Fibroblast of pulmonary artery (primary cell): ENCODE measurements around the gene REEP2.
"Not testable (repeated sequence)": the region's sequence is repeated elsewhere in the genome, so short reads cannot be mapped to it uniquely, and the experiment has no call there.

Source experiments
- DNase-seq: peaks from one replicate; pipeline ENCODE4 v3.0.0-alpha.2; 2010; ENCODE audit warnings: low read depth
- H3K4me3 ChIP-seq: replicated peaks from 2 replicates; pipeline ENCODE4 v1.5.1; 2011; ENCODE audit warnings: low read depth, mild to moderate bottlenecking, control low read depth, low read length, moderate library complexity
- TF ChIP-seq, protein P1 (sequence below): IDR thresholded peaks from 2 replicates; pipeline ENCODE4 v1.5.1; 2011; ENCODE audit warnings: mild to moderate bottlenecking, control low read depth, low read length, inconsistent platforms; ENCODE audit errors: missing control alignments

The REEP2 gene, protein sequence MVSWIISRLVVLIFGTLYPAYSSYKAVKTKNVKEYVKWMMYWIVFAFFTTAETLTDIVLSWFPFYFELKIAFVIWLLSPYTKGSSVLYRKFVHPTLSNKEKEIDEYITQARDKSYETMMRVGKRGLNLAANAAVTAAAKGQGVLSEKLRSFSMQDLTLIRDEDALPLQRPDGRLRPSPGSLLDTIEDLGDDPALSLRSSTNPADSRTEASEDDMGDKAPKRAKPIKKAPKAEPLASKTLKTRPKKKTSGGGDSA

DNA sequence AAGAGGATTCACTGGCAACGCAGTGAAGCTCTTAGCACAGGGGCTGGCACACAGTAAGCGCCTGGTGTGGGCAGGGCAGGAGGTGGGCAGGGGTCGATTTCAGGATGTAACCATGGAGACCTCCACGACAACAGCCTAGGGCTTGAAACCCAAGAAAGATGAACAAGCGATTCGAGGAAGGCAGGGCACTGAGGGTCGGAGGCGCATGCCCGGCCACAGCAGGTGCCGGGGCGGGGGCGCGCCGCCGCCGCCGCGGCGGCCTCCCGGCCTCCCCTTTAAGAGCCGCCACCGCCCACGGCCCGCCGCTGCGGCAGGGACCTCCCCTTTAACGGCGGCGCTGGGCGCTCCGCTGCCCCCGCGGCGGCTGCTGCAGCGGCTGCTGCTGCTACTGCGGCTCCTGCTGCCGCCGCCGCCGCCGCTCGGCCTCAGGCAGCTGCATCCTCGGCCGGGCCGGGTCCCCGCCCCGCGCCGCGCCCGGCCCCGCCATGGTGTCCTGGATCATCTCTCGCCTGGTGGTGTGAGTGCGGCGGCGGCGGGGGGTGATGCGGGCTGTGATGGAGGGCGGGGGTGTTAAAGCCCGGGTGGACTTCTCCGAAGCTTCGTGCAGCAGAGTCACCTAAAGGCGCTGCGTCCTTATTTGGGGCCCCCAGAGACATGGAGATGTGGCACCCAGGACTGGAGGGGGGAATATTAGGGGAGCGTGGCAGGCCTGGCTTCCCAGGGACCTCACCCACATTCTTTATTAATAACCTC is at the start of gene REEP2:
Gene REEP2 (plus strand): TSS at position 334 of the 753 bp plus-strand sequence. CDS start 152 bp downstream, at position 486.
- peak within 1 kb of the TSS; percentile 52 for H3K4me3 ChIP-seq
- TF ChIP-seq, protein P1, sequence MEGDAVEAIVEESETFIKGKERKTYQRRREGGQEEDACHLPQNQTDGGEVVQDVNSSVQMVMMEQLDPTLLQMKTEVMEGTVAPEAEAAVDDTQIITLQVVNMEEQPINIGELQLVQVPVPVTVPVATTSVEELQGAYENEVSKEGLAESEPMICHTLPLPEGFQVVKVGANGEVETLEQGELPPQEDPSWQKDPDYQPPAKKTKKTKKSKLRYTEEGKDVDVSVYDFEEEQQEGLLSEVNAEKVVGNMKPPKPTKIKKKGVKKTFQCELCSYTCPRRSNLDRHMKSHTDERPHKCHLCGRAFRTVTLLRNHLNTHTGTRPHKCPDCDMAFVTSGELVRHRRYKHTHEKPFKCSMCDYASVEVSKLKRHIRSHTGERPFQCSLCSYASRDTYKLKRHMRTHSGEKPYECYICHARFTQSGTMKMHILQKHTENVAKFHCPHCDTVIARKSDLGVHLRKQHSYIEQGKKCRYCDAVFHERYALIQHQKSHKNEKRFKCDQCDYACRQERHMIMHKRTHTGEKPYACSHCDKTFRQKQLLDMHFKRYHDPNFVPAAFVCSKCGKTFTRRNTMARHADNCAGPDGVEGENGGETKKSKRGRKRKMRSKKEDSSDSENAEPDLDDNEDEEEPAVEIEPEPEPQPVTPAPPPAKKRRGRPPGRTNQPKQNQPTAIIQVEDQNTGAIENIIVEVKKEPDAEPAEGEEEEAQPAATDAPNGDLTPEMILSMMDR = no peak
- DNase-seq = peak; percentile 43

DNA sequence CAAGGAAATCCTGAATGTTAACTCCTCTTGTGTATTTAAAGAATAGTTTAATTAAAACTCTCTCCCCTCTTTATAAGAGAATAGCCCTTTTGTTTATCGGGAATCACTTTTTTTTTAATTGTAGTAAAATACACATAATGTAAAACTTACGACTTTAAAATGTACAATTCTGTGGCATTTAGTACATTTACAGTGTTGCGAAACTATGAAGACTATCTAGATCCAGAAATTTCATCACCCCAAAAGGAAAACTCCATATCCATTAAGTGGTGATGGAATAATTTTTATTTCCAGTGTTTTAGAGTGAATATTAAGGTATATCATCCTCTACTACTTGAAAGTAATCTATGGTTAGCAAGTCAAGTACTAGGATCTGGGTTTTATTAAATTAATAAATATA is 49.5 kb upstream of the REEP2 start:
- TF ChIP-seq, protein P1 = no peak
- peak; percentile 13 for DNase-seq
- no peak overlapping the region for H3K4me3 ChIP-seq

DNA sequence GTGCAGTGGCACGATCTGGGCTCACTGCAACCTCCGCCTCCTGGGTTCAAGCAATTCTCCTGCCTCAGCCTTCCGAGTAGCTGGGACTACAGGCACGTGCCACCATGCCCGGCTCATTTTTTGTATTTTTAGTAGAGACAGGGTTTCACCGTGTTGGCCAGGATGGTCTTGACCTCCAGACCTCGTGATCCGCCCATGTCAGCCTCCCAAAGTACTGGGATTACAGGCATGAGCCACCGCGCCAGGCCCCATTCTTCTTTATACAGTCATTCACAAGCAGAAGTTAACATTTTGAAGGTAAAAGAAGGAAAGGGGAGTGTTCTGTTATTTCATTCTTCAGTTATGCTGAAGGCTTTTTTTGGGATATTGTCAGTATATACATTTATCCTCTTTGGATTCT is 48.9 kb upstream of the REEP2 start:
- not testable (repeated sequence) for DNase-seq, H3K4me3 ChIP-seq

DNA sequence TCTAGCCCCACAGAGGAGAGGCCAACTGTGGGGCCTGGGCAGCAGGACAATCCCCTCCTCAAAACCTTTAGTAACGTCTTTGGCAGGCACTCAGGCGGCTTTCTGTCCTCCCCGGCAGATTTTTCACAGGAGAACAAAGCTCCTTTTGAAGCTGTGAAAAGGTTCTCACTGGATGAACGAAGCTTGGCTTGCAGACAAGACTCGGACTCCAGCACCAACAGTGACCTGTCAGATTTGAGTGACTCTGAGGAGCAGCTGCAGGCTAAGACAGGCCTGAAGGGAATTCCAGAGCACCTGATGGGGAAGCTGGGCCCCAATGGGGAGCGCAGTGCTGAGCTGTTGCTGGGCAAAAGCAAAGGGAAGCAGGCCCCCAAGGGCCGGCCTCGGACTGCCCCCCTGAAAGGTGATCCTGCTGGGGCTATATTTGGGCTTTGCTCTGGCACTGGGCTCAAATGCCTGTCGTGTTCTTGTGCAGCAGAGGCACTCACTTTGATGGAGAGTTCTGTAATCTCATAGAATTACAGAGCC is 46.9 kb upstream of the REEP2 start:
- no peak overlapping the region for H3K4me3 ChIP-seq
- no peak for DNase-seq
- TF ChIP-seq, protein P1 = no peak

DNA sequence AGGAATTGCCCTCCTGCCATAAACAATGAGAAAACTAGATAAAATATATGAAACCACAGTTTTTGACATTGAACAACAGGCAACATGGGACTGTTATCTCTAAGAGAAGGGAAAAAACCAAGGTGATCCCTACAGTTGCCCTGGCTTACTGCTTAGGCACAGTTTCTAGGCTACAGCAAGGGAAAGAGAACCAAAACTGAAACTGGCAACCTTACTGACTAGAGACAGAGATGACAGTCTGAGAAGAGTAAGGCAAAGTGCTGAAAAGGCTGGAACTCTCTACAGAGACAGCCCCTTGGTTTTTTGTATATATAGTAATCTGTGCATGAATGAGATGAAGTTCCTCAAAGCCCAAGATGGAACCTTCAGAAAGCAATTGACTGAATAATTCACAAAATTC is 36.2 kb upstream of the REEP2 start:
- no peak overlapping the region for H3K4me3 ChIP-seq
- no peak for DNase-seq
- TF ChIP-seq, protein P1 = no peak

DNA sequence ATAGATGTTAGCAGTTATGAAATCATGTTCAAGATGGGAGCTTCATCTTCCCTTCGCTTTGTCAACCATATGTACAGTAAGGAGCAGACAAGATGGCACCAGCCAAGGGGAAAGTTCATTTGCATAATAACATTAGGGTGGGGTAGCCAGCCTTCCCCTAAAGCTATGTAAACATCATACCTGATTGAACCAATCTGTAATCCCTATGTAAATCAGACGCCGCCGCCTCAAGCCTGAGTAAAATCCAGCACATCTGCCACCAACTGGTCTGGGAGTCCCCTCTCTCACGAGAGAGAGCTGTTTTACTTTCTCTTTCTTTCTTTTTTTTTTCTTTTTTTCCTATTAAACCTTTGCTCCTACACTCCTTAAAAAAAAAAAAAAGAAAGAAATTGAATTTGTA is 30.8 kb upstream of the REEP2 start:
- TF ChIP-seq, protein P1 = no peak
- H3K4me3 ChIP-seq = no peak overlapping the region
- no peak for DNase-seq

DNA sequence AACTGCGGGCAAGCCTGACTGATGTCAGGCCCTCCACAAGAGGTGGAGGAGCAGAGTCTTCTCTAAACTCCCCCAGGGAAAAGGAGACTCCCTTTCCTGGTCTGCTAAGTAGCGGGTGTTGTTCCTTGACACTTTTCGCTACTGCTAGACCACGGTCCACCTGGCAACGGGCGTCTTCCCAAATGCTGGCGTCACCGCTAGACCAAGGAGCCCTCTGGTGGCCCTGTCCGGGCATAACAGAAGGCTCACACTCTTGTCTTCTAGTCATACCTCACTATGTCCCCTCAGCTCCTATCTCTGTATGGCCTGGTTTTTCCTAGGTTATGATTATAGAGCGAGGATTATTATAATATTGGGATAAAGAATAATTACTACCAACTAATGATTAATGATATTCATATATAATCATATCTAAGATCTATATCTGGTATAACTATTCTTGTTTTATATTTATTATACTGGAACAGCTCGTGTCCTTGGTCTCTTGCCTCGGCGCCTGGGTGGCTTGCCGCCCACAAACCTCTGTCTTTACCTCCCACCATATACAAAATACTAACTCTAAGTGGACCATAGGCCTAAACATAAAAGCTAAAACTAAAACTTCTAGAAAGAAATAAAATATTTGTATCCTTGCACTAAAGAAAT is 27.7 kb upstream of the REEP2 start:
- H3K4me3 ChIP-seq = not testable (repeated sequence)
- peak; percentile 49 for DNase-seq
- TF ChIP-seq, protein P1 = peak; percentile 45
